GM19099 (cell line): ENCODE results near the gene ASTN2.

Experiments used
- POLR2A ChIP-seq: IDR thresholded peaks from 3 replicates; pipeline ENCODE4 v1.6.1; 2011; ENCODE audit warnings: low read depth; ENCODE audit not compliant: insufficient read length; ENCODE audit errors: extremely low read depth

ASTN2 gene

GRCh38 chr9:117205806-117206205 is 209.1 kb downstream of the ASTN2 start:
- no peak for TF ChIP-seq POLR2A

- no peak for TF ChIP-seq POLR2A
Observed at GRCh38 chr9:117204971-117205370, 209.9 kb downstream of the ASTN2 start.

- no peak for TF ChIP-seq POLR2A
Observed at GRCh38 chr9:117191504-117192261, 223.2 kb downstream of the ASTN2 start.

GRCh38 chr9:117189121-117189520 is 225.7 kb downstream of the ASTN2 start:
- TF ChIP-seq POLR2A, result no peak

- no peak for TF ChIP-seq POLR2A
Observed at GRCh38 chr9:117188394-117188793, 226.5 kb downstream of the ASTN2 start.

- TF ChIP-seq POLR2A, result no peak
Observed at GRCh38 chr9:117187498-117187897, 227.4 kb downstream of the ASTN2 start.

GRCh38 chr9:117184173-117184572 is 230.7 kb downstream of the ASTN2 start:
- no peak for TF ChIP-seq POLR2A

GRCh38 chr9:117182046-117182445 is 232.8 kb downstream of the ASTN2 start:
- TF ChIP-seq POLR2A, result no peak

GRCh38 chr9:117180896-117181445 is 233.9 kb downstream of the ASTN2 start:
- TF ChIP-seq POLR2A, result no peak

- no peak for TF ChIP-seq POLR2A
Observed at GRCh38 chr9:117178596-117179375, 236.1 kb downstream of the ASTN2 start.

GRCh38 chr9:117170567-117170966 is 244.3 kb downstream of the ASTN2 start:
- no peak for TF ChIP-seq POLR2A

- no peak for TF ChIP-seq POLR2A
Observed at GRCh38 chr9:117169089-117169621, 245.7 kb downstream of the ASTN2 start.

- TF ChIP-seq POLR2A, result no peak
Observed at GRCh38 chr9:117164512-117164911, 250.3 kb downstream of the ASTN2 start.

- no peak for TF ChIP-seq POLR2A
Observed at GRCh38 chr9:117160254-117160653, 254.6 kb downstream of the ASTN2 start.

- TF ChIP-seq POLR2A, result no peak
Observed at GRCh38 chr9:117156771-117157535, 257.9 kb downstream of the ASTN2 start.
